IMR-90 (cell line): ENCODE results near the gene SPDYE4. TPM values are rescaled to one million over a fixed set of nuclear protein-coding genes. Genes with fewer than 3 reads are reported as not detected.

Source experiments
- ATAC-seq: fragments of 200-7000 bp; cut with Tn5 transposase; 2 replicates; pipeline ENCODE4 v1.9.1; 2020; ENCODE audit warnings: low read depth, mild to moderate bottlenecking, moderate library complexity
- BruUV-seq: library from RNA; stranded (reverse); fragments of 400-500 nt; replicated peaks from 2 replicates; lab custom pipeline; 2021; lab: Mats Ljungman, UMichigan
- CTCF ChIA-PET: fragments of 300-600 bp; formaldehyde crosslinking; extraction: SDS; loops from one replicate; lab custom pipeline; 2021; ENCODE audit warnings: antibody characterized with exemption; lab: Yijun Ruan, JAX
- POLR2A ChIA-PET: fragments of 300-600 bp; sonication (Branson Sonifier 250); formaldehyde crosslinking; loops from one replicate; lab custom pipeline; 2022; ENCODE audit warnings: antibody characterized with exemption; ENCODE audit not compliant: unreplicated experiment; lab: Charles Lee
- DNase-seq: peaks from one replicate; pipeline ENCODE4 v3.0.0; 2013
- H2AFZ ChIP-seq: replicated peaks from 2 replicates; pipeline ENCODE3; 2013; ENCODE audit warnings: low read length, mild to moderate bottlenecking; ENCODE audit not compliant: poor library complexity
- H2AK5ac ChIP-seq: 2 replicates; pipeline ENCODE4 v1.6.1; 2013; ENCODE audit warnings: low read depth, low read length, inconsistent platforms
- H2AK9ac ChIP-seq: replicated peaks from 2 replicates; pipeline ENCODE3; 2013; ENCODE audit warnings: mild to moderate bottlenecking, low read depth, low read length, moderate library complexity; ENCODE audit not compliant: poor library complexity
- H2BK120ac ChIP-seq: 2 replicates; pipeline ENCODE4 v1.6.1; 2013; ENCODE audit warnings: low read depth, low read length, inconsistent platforms
- H2BK15ac ChIP-seq: 3 replicates; pipeline ENCODE4 v1.6.1; 2013; ENCODE audit warnings: low read depth, low read length, inconsistent platforms
- H2BK20ac ChIP-seq: 2 replicates; pipeline ENCODE4 v1.6.1; 2013; ENCODE audit warnings: low read depth, mild to moderate bottlenecking, inconsistent platforms, low read length, moderate library complexity
- H2BK5ac ChIP-seq: 2 replicates; pipeline ENCODE4 v1.6.1; 2013; ENCODE audit warnings: mild to moderate bottlenecking, low read depth, low read length, inconsistent platforms; ENCODE audit not compliant: poor library complexity, severe bottlenecking
- H3K14ac ChIP-seq: replicated peaks from 2 replicates; pipeline ENCODE4 v1.6.1; 2013; ENCODE audit warnings: low read depth, low read length, inconsistent platforms
- H3K18ac ChIP-seq: 2 replicates; pipeline ENCODE4 v1.6.1; 2013; ENCODE audit warnings: low read depth, low read length, control low read depth
- H3K23ac ChIP-seq: 2 replicates; pipeline ENCODE4 v1.6.1; 2013; ENCODE audit warnings: low read depth, low read length, inconsistent platforms
- H3K27ac ChIP-seq: 2 replicates; pipeline ENCODE4 v1.5.1; 2013; ENCODE audit warnings: mild to moderate bottlenecking, control low read depth, low read length; ENCODE audit not compliant: insufficient read depth
- H3K27me3 ChIP-seq: 2 replicates; pipeline ENCODE4 v1.6.1; 2013; ENCODE audit warnings: low read length; ENCODE audit not compliant: control insufficient read depth, insufficient read depth
- H3K36me3 ChIP-seq: 2 replicates; pipeline ENCODE4 v1.6.1; 2013; ENCODE audit warnings: low read length, mixed read lengths; ENCODE audit not compliant: control insufficient read depth, insufficient read depth
- H3K4ac ChIP-seq: 2 replicates; pipeline ENCODE4 v1.6.1; 2013; ENCODE audit warnings: low read depth, low read length, inconsistent platforms
- H3K4me1 ChIP-seq: 2 replicates; pipeline ENCODE4 v1.6.1; 2013; ENCODE audit warnings: low read length, mixed read lengths; ENCODE audit not compliant: control insufficient read depth, insufficient read depth
- H3K4me2 ChIP-seq: 2 replicates; pipeline ENCODE4 v1.6.1; 2013; ENCODE audit warnings: low read depth, mild to moderate bottlenecking, control low read depth, low read length, moderate library complexity
- H3K4me3 ChIP-seq: 2 replicates; pipeline ENCODE4 v1.5.1; 2013; ENCODE audit warnings: low read depth, mild to moderate bottlenecking, control low read depth, low read length, moderate library complexity; ENCODE audit not compliant: insufficient read depth
- H3K56ac ChIP-seq: 2 replicates; pipeline ENCODE4 v1.6.1; 2013; ENCODE audit warnings: low read length, inconsistent platforms; ENCODE audit not compliant: insufficient read depth; ENCODE audit errors: extremely low read depth
- H3K79me1 ChIP-seq, 2 experiments: 2 replicates each; pipeline ENCODE4 v1.6.1; 2013; ENCODE audit warnings: low read length in 2 of 2, inconsistent platforms in 1 of 2, low read depth in 1 of 2
- H3K9ac ChIP-seq: 2 replicates; pipeline ENCODE4 v1.6.1; 2013; ENCODE audit warnings: low read depth, low read length, control low read depth
- H3K9me1 ChIP-seq: 2 replicates; pipeline ENCODE4 v1.6.1; 2013; ENCODE audit warnings: low read length, inconsistent platforms; ENCODE audit not compliant: insufficient read depth
- H3K9me3 ChIP-seq: 2 replicates; pipeline ENCODE4 v1.6.1; 2013; ENCODE audit warnings: low read length; ENCODE audit not compliant: control insufficient read depth, insufficient read depth
- H4K20me1 ChIP-seq: 2 replicates; pipeline ENCODE4 v1.6.1; 2013; ENCODE audit warnings: low read length, inconsistent platforms; ENCODE audit not compliant: insufficient read depth
- H4K5ac ChIP-seq: 2 replicates; pipeline ENCODE4 v1.6.1; 2013; ENCODE audit warnings: mild to moderate bottlenecking, low read depth, low read length, control low read depth
- H4K8ac ChIP-seq, 2 experiments: 2 replicates each; pipeline ENCODE4 v1.6.1; 2013; ENCODE audit warnings: low read depth in 2 of 2, low read length in 2 of 2, control low read depth in 1 of 2, inconsistent platforms in 1 of 2
- H4K91ac ChIP-seq: 2 replicates; pipeline ENCODE4 v1.6.1; 2013; ENCODE audit warnings: low read depth, low read length, inconsistent platforms; ENCODE audit not compliant: insufficient read depth
- BHLHE40 ChIP-seq: fragments of 150-350 bp; IDR thresholded peaks from 2 replicates; pipeline ENCODE4 v1.6.1; 2016; ENCODE audit warnings: mild to moderate bottlenecking, low read depth, low read length
- NFE2L2 ChIP-seq: fragments of 150-350 bp; IDR thresholded peaks from 2 replicates; pipeline ENCODE4 v1.6.1; 2016; ENCODE audit warnings: low read depth, mild to moderate bottlenecking, low read length
- POLR2A ChIP-seq: IDR thresholded peaks from 2 replicates; pipeline ENCODE4 v1.6.1; 2012; ENCODE audit warnings: mild to moderate bottlenecking, low read depth, low read length
- RCOR1 ChIP-seq: IDR thresholded peaks from 2 replicates; pipeline ENCODE4 v1.6.1; 2012; ENCODE audit warnings: mild to moderate bottlenecking, low read length, improper control_type of control experiment; ENCODE audit not compliant: insufficient replicate concordance
- WGBS, 2 experiments: methylation state at CpG; one replicate each; pipeline versions ENCODE4 v1.1.5 to v1.1.7; 2013; ENCODE audit warnings: missing lambda C conversion rate in 2 of 2; ENCODE audit not compliant: insufficient read length in 1 of 2; ENCODE audit errors: extremely low coverage in 2 of 2; 5-methylcytosine and 5-hydroxymethylcytosine counted together
- dilution Hi-C: fragments of 300-500 bp; cut with HindIII; formaldehyde crosslinking; loops from one replicate; pipeline ENCODE4 v1.14.3; 2018; ENCODE audit warnings: low sequenced_read_pairs; ENCODE audit not compliant: unreplicated experiment
- in situ Hi-C: fragments of 300-500 bp; cut with MboI; formaldehyde crosslinking; loops from 3 replicates; pipeline ENCODE4 v1.14.3; 2019; ENCODE audit warnings: low sequenced_read_pairs, inconsistent platforms, mixed read lengths
- intact Hi-C: fragments of 100-400 bp; cut with micrococcal nuclease; formaldehyde crosslinking; loops from 2 replicates; pipeline ENCODE4 v1.10.0; 2022
- polyA plus RNA-seq, 3 experiments: library from polyadenylated mRNA; depleted of rRNA; stranded (reverse); fragments of >200 nt; gene quantifications; 2 replicates each; pipeline ENCODE4 v1.2.3, GENCODE V29; 2012; ENCODE audit warnings: low replicate concordance in 1 of 3
- total RNA-seq: library from RNA; depleted of rRNA; stranded (reverse); fragments of >200 nt; gene quantifications from 2 replicates; pipeline ENCODE4 v1.2.3, GENCODE V29; 2012
- TF ChIP-seq, protein P1 (sequence below): fragments of 150-350 bp; IDR thresholded peaks from 2 replicates; pipeline ENCODE4 v1.6.1; 2016; ENCODE audit warnings: low read depth, mild to moderate bottlenecking, low read length, moderate library complexity, borderline replicate concordance

SPDYE4 gene
- total and polyA plus RNA-seq, 2 of the 4 experiments (the other 2 are of a cell fraction): not detected

- Histone ChIP-seq H3K4me1 (no peaks in the 10 kb centered on the region), H3K9me3 (no peaks in the 10 kb centered on the region), H4K20me1 (no peaks in the 10 kb centered on the region), H2BK120ac (no peak overlapping the region), H3K4me2 (no peak overlapping the region), H3K27me3 (peaks cover 14% of the 10 kb centered on the region), H2AK5ac (no peak overlapping the region), H3K14ac (no peak overlapping the region), H3K23ac (no peak overlapping the region), H2BK15ac (no peak overlapping the region), H3K4ac (no peak overlapping the region), H3K36me3 (no peaks in the 10 kb centered on the region), H2BK5ac (no peak overlapping the region), H4K5ac (no peak overlapping the region), H3K56ac (no peak overlapping the region), H4K91ac (no peak overlapping the region), H2BK20ac (no peak overlapping the region), H2AFZ (no peak overlapping the region), H3K9ac (no peak overlapping the region), H3K9me1 (no peaks in the 10 kb centered on the region), H3K27ac (no peak overlapping the region), H3K4me3 (no peak overlapping the region), H4K8ac (no peak overlapping the region), H3K79me1 (no peaks in the 10 kb centered on the region), H2AK9ac (no peak overlapping the region), H3K18ac (no peak overlapping the region)
- BruUV-seq: no TSS peak
- ChIA-PET POLR2A (no interaction called here), CTCF (interaction anchor here (0.6 kb wide), 1 partner anchor 13 kb away, joined by 3 read pairs; no protein-coding TSS in a partner anchor)
- TF ChIP-seq POLR2A: no peak
- no peak for TF ChIP-seq BHLHE40
- TF ChIP-seq, protein P1, sequence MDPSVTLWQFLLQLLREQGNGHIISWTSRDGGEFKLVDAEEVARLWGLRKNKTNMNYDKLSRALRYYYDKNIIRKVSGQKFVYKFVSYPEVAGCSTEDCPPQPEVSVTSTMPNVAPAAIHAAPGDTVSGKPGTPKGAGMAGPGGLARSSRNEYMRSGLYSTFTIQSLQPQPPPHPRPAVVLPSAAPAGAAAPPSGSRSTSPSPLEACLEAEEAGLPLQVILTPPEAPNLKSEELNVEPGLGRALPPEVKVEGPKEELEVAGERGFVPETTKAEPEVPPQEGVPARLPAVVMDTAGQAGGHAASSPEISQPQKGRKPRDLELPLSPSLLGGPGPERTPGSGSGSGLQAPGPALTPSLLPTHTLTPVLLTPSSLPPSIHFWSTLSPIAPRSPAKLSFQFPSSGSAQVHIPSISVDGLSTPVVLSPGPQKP: no peak
- no peak for TF ChIP-seq RCOR1
- no peak for TF ChIP-seq NFE2L2
- in situ Hi-C loops: no loop called here
- no CpG with 5 or more reads among the region's 2 CpGs for WGBS, 2 experiments
- ATAC-seq (no peak), DNase-seq (no peak)
- dilution Hi-C loops: no loop called here
- intact Hi-C loops: no loop called here
Measured at GRCh38 chr17:8736796-8737195, 21.6 kb downstream of the SPDYE4 start.
